GM12873 (cell line): ENCODE measurements around the gene CFDP1.

ENCODE experiments used
- TF ChIP-seq, protein P1 (sequence below): IDR thresholded peaks from 2 replicates; pipeline ENCODE4 v1.5.1; 2012; ENCODE audit warnings: low read depth, mild to moderate bottlenecking, moderate library complexity, low read length, control low read depth; ENCODE audit not compliant: insufficient read depth; ENCODE audit errors: missing control alignments

The CFDP1 gene

GRCh38 chr16:75318737-75319136 lies 114.6 kb downstream of the CFDP1 start:
- TF ChIP-seq, protein P1, sequence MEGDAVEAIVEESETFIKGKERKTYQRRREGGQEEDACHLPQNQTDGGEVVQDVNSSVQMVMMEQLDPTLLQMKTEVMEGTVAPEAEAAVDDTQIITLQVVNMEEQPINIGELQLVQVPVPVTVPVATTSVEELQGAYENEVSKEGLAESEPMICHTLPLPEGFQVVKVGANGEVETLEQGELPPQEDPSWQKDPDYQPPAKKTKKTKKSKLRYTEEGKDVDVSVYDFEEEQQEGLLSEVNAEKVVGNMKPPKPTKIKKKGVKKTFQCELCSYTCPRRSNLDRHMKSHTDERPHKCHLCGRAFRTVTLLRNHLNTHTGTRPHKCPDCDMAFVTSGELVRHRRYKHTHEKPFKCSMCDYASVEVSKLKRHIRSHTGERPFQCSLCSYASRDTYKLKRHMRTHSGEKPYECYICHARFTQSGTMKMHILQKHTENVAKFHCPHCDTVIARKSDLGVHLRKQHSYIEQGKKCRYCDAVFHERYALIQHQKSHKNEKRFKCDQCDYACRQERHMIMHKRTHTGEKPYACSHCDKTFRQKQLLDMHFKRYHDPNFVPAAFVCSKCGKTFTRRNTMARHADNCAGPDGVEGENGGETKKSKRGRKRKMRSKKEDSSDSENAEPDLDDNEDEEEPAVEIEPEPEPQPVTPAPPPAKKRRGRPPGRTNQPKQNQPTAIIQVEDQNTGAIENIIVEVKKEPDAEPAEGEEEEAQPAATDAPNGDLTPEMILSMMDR = no peak

- TF ChIP-seq, protein P1 = no peak
Measured at GRCh38 chr16:75317532-75317931, 115.8 kb downstream of the CFDP1 start.

- TF ChIP-seq, protein P1 = no peak
Measured at GRCh38 chr16:75317101-75317522, 116.2 kb downstream of the CFDP1 start.

DNA sequence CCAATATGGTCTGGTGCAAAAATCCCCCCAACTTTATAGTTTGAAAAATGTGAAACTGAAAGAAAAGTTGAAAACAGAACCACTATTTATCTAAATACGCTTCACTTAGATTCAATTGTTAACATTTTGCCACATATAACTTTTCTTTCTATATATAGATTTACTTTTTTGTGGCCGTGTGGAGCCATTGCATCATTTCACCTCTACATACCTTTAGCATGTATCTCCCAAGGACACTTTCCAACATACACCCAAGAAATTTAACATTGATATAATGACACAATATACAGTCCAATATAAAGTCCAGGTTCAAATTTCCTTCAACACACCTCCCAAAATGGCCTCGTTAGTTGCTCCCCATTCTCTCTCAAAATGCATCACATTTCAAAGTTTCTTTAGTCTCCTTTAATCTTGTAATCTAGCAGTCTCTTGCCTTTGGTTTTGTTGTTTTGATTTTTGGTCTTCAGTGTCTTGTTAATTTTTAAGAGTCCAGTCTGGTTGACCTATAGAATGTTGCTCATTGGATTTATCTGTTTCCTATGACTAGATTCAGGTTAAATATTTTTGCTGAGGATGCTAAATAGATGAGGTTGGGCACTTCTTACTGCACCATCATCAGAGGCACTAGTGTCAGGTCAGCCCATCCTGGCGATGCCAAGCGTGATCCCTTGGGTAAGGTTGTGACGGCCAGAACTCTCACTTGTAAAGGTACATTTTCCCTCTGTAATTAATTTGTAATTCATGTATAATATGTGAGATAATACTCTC lies 117.6 kb downstream of the CFDP1 start:
- TF ChIP-seq, protein P1 = no peak

DNA sequence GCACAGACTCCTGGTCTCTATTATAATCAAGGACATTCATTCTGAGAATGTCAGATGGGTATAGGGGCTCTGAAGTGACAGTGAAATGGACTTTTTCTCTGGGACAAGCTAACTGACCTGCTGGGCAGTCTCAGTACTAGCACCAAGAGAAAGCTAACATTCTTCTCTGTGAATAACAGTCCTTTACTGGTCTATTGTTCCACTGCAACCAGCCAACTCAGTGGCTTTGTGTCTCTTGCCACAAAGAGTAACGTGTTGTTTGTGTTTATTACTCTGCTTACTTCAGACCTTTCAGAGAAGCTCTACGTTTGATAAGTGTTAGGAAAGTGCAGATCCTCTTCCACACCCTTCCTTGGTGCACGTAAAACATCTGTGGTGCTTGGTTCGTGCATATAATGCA lies 120.4 kb downstream of the CFDP1 start:
- TF ChIP-seq, protein P1 = no peak

DNA sequence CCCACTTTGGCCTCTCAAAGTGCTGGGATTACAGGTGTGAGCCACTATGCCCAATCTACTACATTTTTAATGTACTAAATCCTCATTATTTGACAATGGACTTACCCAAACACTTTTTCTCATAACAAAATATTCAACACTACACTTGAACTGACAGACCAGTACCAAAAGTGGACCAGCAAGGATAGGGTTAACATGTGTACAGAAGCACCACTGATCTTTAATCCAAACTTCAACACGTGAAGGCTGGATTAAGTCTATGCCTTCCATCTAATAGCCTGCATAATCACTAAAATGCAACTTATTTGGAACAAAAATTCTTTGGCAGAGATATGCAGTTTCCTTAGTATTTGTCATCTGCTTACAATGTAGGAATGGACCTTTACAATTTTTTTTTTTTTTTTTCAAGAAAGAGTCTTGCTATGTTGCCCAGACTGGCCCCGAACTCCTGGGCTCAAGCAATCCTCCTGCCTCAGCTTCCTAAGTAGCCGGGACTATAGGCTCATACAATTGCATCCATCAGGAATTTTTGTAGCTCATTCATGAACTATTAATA lies 121.8 kb downstream of the CFDP1 start:
- TF ChIP-seq, protein P1 = no peak

GRCh38 chr16:75310541-75310940 lies 122.8 kb downstream of the CFDP1 start:
- TF ChIP-seq, protein P1 = no peak
